Mucosa of descending colon (tissue), 3 donors: ENCODE data around the gene ZBED4. TPM values are rescaled to one million over a fixed set of nuclear protein-coding genes. Genes with fewer than 3 reads are reported as not detected.

Experiments
- ATAC-seq: fragments of 200-7000 bp; cut with Tn5 transposase; one replicate; pipeline ENCODE4 v1.9.1; 2020; ENCODE audit warnings: mild to moderate bottlenecking, moderate library complexity
- DNase-seq, 3 donors: peaks; one replicate each; pipeline ENCODE4 v3.0.0-alpha.2; 2020
- H3K36me3 ChIP-seq: fragments of 200-600 bp; one replicate; pipeline ENCODE4 v1.8.0; 2021; ENCODE audit warnings: low read depth, mild to moderate bottlenecking
- H3K4me1 ChIP-seq: fragments of 200-600 bp; one replicate; pipeline ENCODE4 v1.8.0; 2021; ENCODE audit warnings: low read depth, mild to moderate bottlenecking
- H3K4me3 ChIP-seq: fragments of 200-600 bp; one replicate; pipeline ENCODE4 v1.8.0; 2021; ENCODE audit warnings: mild to moderate bottlenecking
- H3K9me3 ChIP-seq: fragments of 200-600 bp; one replicate; pipeline ENCODE4 v1.8.0; 2021; ENCODE audit warnings: mild to moderate bottlenecking
- CTCF ChIP-seq: fragments of 200-600 bp; IDR thresholded peaks from one replicate; pipeline ENCODE4 v1.8.0; 2022; ENCODE audit warnings: antibody characterized with exemption, mild to moderate bottlenecking
- intact Hi-C, 2 donors: fragments of 100-400 bp; cut with DNase I in 1 of 2; cut with micrococcal nuclease in 1 of 2; formaldehyde crosslinking; loops; one replicate each; pipeline versions ENCODE4 v1.11.0 to v1.11.1; 2022; cut with DNase I, micrococcal nuclease
- total RNA-seq, 3 donors: library from RNA; stranded (reverse); fragmentation: NEBNext Ultra II Directional in 2 of 3; extraction: Animal tissue kit (Norgen Biotek cat#: 25700) in 2 of 3; gene quantifications; one replicate each; pipeline versions ENCODE4 v1.2.1 to v1.2.4, GENCODE V29; 2021 to 2023
- donor health status: DM: no; HTN: no; CAD: no; lungs with moderate emphysema.
- donor health status: DM: no; HTN: no; CAD: no.
- donor health status: DM: no; HTN: yes; CAD: no.

The ZBED4 gene
- total RNA-seq, 3 donors from 2014 or later, result 13.7 to 18.2 (median 18.1) TPM

- Histone ChIP-seq H3K9me3 (no peaks in the 10 kb centered on the region), H3K36me3 (no peaks in the 10 kb centered on the region), H3K4me1 (no peaks in the 10 kb centered on the region), H3K4me3 (no peak overlapping the region)
- DNase-seq (no peak), ATAC-seq (no peak)
- TF ChIP-seq CTCF, result no peak
- intact Hi-C loops, result no loop called here
Measured at GRCh38 chr22:49882519-49883293, 29.1 kb downstream of the ZBED4 start.

DNA sequence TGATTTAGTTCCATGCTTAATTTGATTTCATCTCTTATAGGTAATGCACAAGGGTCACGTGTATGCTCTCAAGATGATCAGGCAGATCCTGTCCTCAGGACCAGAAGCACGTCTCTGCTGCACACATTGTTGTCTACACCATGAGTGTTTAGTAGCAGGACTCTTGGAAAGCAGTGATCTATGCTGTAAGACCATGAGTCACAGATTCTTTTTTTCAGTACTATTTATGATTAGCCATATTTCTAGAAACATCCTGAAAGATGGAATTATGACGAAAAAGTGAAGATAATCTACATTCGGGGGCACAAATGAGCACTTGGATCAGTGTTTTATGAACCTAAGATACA, 29.6 kb downstream of the ZBED4 start:
- Histone ChIP-seq H3K9me3 (no peaks in the 10 kb centered on the region), H3K4me3 (no peak overlapping the region), H3K4me1 (no peaks in the 10 kb centered on the region), H3K36me3 (no peaks in the 10 kb centered on the region)
- DNase-seq (no peak), ATAC-seq (no peak)
- TF ChIP-seq CTCF, result no peak
- intact Hi-C loops, result no loop called here

DNA sequence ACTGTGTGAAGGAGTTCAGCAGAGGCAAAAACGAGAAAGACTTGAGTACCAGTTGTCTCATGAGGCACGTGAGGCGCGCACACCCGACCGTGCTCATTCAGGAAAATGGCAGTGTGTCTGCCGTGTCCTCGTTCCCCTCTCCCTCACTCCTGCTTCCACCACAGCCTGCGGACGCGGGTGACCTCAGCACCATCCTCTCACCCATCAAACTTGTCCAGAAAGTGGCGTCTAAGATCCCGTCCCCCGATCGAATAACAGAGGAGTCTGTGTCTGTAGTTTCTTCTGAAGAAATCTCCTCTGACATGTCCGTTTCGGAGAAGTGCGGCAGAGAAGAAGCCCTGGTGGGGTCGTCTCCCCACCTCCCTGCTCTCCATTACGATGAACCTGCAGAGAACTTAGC, 30.4 kb downstream of the ZBED4 start:
- TF ChIP-seq CTCF, result no peak
- no peaks in the 10 kb centered on the region for H3K4me1 ChIP-seq
- peaks cover under 1% of the 10 kb centered on the region for H3K9me3 ChIP-seq
- intact Hi-C loops, result no loop called here
- H3K4me3 ChIP-seq, result no peak overlapping the region
- no peaks in the 10 kb centered on the region for H3K36me3 ChIP-seq
- DNase-seq (no peak), ATAC-seq (no peak)

DNA sequence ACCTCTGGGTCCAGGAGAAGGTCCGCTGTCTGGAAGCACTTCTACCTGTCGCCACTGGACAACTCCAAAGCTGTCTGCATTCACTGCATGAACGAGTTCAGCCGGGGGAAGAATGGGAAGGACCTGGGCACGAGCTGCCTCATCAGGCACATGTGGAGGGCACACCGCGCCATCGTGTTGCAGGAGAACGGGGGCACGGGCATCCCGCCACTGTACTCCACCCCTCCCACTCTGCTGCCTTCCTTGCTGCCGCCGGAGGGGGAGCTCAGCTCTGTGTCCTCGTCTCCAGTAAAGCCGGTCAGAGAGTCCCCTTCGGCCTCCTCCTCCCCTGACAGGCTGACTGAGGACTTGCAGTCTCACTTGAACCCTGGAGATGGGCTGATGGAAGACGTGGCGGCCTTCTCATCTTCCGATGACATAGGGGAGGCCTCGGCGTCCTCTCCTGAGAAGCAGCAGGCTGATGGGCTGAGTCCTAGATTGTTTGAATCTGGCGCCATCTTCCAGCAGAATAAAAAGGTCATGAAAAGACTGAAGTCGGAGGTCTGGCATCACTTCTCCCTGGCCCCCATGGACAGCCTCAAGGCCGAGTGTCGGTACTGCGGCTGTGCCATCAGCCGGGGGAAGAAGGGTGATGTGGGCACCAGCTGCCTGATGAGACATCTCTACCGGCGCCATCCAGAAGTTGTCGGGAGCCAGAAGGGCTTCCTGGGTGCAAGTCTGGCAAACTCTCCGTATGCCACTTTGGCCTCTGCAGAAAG, 31.0 kb downstream of the ZBED4 start:
- no peaks in the 10 kb centered on the region for H3K4me1 ChIP-seq
- H3K36me3 ChIP-seq, result no peaks in the 10 kb centered on the region
- no peak overlapping the region for H3K4me3 ChIP-seq
- no peak for ATAC-seq
- no peak for TF ChIP-seq CTCF
- intact Hi-C loops, result no loop called here
- no peak for DNase-seq
- H3K9me3 ChIP-seq, result peaks cover 4% of the 10 kb centered on the region

- no peak for TF ChIP-seq CTCF
- Histone ChIP-seq H3K9me3 (peaks cover 4% of the 10 kb centered on the region), H3K4me1 (no peaks in the 10 kb centered on the region), H3K36me3 (no peaks in the 10 kb centered on the region), H3K4me3 (no peak overlapping the region)
- DNase-seq (no peak), ATAC-seq (no peak)
- intact Hi-C loops, result no loop called here
Measured at GRCh38 chr22:49885281-49885680, 31.6 kb downstream of the ZBED4 start.
